Caco-2 (cell line): ENCODE measurements around the gene MKRN2OS. TPM values are rescaled to one million over a fixed set of nuclear protein-coding genes. Genes with fewer than 3 reads are reported as not detected.

ENCODE experiments used
- BruUV-seq: library from RNA; stranded (reverse); fragments of 400-500 nt; replicated peaks from 2 replicates; lab custom pipeline; 2021; lab: Mats Ljungman, UMichigan
- CTCF ChIA-PET: fragments of 300-600 bp; sonication (Branson Sonifier 250); formaldehyde crosslinking; loops from one replicate; lab custom pipeline; 2022; ENCODE audit warnings: antibody characterized with exemption; lab: Charles Lee
- POLR2A ChIA-PET: fragments of 300-600 bp; sonication (Branson Sonifier 250); formaldehyde crosslinking; loops from one replicate; lab custom pipeline; 2022; ENCODE audit warnings: antibody characterized with exemption; lab: Charles Lee
- DNase-seq, 2 experiments: peaks; one replicate each; pipeline versions ENCODE4 v3.0.0 to v3.0.0-alpha.2; 2020 to 2022
- H3K27me3 ChIP-seq: replicated peaks from 2 replicates; pipeline ENCODE4 v1.6.0; 2011; ENCODE audit warnings: low read length; ENCODE audit not compliant: control insufficient read depth, insufficient read depth
- H3K36me3 ChIP-seq: 2 replicates; pipeline ENCODE4 v1.5.1; 2011; ENCODE audit warnings: low read length; ENCODE audit not compliant: control insufficient read depth, insufficient read depth
- H3K4me1 ChIP-seq: fragments of 250-450 bp; sonication (Bioruptor Pico); 2 replicates; pipeline ENCODE4 v1.5.1; 2020; ENCODE audit warnings: mild to moderate bottlenecking
- H3K4me3 ChIP-seq: 2 replicates; pipeline ENCODE4 v1.5.1; 2011; ENCODE audit warnings: low read depth, mild to moderate bottlenecking, control low read depth, low read length
- H3K9me3 ChIP-seq: fragments of 250-450 bp; sonication (Bioruptor Pico); 2 replicates; pipeline ENCODE4 v1.5.1; 2020; ENCODE audit warnings: mild to moderate bottlenecking, moderate library complexity
- H3K27ac Mint-ChIP-seq: one replicate; pipeline ENCODE4 v1.8.0; 2022; ENCODE audit warnings: mixed read lengths; ENCODE audit not compliant: unreplicated experiment
- H3K27me3 Mint-ChIP-seq: one replicate; pipeline ENCODE4 v1.8.0; 2022; ENCODE audit warnings: mixed read lengths; ENCODE audit not compliant: insufficient read depth, unreplicated experiment
- H3K36me3 Mint-ChIP-seq: one replicate; pipeline ENCODE4 v1.8.0; 2022; ENCODE audit warnings: mild to moderate bottlenecking, mixed read lengths; ENCODE audit not compliant: insufficient read depth, unreplicated experiment
- H3K4me1 Mint-ChIP-seq: one replicate; pipeline ENCODE4 v1.8.0; 2022; ENCODE audit warnings: low read depth, mixed read lengths; ENCODE audit not compliant: unreplicated experiment
- H3K4me3 Mint-ChIP-seq: one replicate; pipeline ENCODE4 v1.8.0; 2022; ENCODE audit warnings: mild to moderate bottlenecking, moderate library complexity, mixed read lengths; ENCODE audit not compliant: unreplicated experiment
- H3K9me3 Mint-ChIP-seq: one replicate; pipeline ENCODE4 v1.8.0; 2022; ENCODE audit warnings: mixed read lengths; ENCODE audit not compliant: unreplicated experiment
- intact Hi-C: fragments of 100-400 bp; cut with micrococcal nuclease; formaldehyde crosslinking; loops from one replicate; pipeline ENCODE4 v1.10.0; 2022; ENCODE audit not compliant: unreplicated experiment
- total RNA-seq: library from RNA; stranded (reverse); gene quantifications from 2 replicates; pipeline ENCODE4 v1.2.3, GENCODE V29; 2022
- TF ChIP-seq, protein P1 (sequence below), 2 experiments: fragments of 200-600 bp in 1 of 2; IDR thresholded peaks; 1 replicate in 1 of 2; 2 replicates in 1 of 2; pipeline versions ENCODE4 v1.5.1 to v1.8.0; 2011 to 2022; ENCODE audit warnings: antibody characterized with exemption in 1 of 2, control low read depth in 1 of 2, inconsistent platforms in 1 of 2, low read depth in 1 of 2, low read length in 1 of 2, mild to moderate bottlenecking in 1 of 2, moderate library complexity in 1 of 2; ENCODE audit not compliant: insufficient read depth in 1 of 2, severe bottlenecking in 1 of 2, unreplicated experiment in 1 of 2

The MKRN2OS gene
- total RNA-seq, 1 experiment from 2014 or later: 1.6 TPM

DNA sequence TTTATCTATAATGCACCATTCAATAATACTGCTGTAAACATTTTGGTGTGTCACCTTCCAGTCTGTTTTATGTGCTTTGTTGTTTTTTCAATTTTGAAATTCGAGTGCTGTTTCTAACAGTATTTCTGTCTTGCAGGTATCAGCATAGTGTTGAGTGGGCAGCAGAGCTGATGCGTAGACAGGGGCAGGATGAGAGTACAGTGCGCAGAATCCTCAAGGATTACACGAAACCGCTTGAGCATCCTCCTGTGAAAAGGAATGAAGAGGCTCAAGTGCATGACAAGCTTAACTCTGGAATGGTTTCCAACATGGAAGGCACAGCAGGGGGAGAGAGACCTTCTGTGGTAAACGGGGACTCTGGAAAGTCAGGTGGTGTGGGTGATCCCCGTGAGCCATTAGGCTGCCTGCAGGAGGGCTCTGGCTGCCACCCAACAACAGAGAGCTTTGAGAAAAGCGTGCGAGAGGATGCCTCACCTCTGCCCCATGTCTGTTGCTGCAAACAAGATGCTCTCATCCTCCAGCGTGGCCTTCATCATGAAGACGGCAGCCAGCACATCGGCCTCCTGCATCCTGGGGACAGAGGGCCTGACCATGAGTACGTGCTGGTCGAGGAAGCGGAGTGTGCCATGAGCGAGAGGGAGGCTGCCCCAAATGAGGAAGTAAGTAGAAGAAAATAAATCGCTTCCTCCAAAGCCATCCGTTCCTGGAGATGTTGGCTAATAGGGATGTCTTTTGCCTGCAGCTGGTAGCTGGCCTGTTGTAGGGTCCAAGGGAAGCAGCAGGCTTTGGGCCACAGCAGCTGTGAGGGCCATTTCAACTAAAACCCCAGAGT is 42.0 kb downstream of the MKRN2OS start:
- Mint-ChIP-seq H3K4me3 (no peak overlapping the region), H3K4me1 (no peaks in the 10 kb centered on the region), H3K27me3 (no peaks in the 10 kb centered on the region), H3K36me3 (peaks cover 58% of the 10 kb centered on the region), H3K9me3 (no peaks in the 10 kb centered on the region), H3K27ac (no peak overlapping the region)
- H3K27me3 ChIP-seq: no peaks in the 10 kb centered on the region
- no TSS peak for BruUV-seq
- H3K4me3 ChIP-seq: no peak overlapping the region
- DNase-seq: no peak
- ChIA-PET CTCF (no interaction called here), POLR2A (no interaction called here)
- H3K4me1 ChIP-seq: no peaks in the 10 kb centered on the region
- TF ChIP-seq, protein P1, sequence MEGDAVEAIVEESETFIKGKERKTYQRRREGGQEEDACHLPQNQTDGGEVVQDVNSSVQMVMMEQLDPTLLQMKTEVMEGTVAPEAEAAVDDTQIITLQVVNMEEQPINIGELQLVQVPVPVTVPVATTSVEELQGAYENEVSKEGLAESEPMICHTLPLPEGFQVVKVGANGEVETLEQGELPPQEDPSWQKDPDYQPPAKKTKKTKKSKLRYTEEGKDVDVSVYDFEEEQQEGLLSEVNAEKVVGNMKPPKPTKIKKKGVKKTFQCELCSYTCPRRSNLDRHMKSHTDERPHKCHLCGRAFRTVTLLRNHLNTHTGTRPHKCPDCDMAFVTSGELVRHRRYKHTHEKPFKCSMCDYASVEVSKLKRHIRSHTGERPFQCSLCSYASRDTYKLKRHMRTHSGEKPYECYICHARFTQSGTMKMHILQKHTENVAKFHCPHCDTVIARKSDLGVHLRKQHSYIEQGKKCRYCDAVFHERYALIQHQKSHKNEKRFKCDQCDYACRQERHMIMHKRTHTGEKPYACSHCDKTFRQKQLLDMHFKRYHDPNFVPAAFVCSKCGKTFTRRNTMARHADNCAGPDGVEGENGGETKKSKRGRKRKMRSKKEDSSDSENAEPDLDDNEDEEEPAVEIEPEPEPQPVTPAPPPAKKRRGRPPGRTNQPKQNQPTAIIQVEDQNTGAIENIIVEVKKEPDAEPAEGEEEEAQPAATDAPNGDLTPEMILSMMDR (IDR thresholded peaks at IDR 0.05; ENCODE audit: insufficient read depth in 1 of 2, low read depth in 1 of 2, low read length in 1 of 2, severe bottlenecking in 1 of 2, unreplicated experiment in 1 of 2): no peak
- H3K9me3 ChIP-seq: no peaks in the 10 kb centered on the region
- peaks cover 5% of the 10 kb centered on the region for H3K36me3 ChIP-seq
- intact Hi-C loops: no loop called here

DNA sequence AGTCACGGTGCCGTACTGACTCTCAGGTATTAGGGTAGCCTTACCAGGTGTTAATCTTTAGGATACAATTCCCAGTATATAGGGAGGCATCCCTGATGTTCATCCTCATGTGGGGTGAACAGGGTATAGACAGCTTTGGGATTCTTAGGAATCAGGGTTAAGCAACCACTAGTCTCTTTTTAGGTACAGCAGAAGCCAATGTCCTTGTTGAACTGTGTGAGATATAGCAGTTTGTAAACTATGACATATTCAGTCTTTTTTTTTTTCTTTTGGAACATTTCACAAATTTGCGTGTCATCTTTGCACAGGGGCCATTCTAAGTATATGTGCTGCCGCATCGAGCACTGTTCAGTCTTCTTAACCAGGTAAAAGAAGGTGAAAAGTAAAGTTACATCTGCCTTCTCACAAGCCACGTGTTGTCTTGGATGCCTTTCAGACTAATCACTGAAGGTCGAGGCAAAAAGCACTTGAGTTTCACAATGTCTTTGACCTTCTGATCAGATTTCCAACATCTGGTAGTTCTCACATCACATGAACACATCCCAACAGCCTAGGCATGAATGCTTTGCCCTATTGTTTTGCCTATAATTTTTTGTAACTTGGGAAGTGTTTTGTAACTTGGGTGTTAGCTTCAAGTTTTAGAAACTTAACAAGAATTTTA is 43.8 kb downstream of the MKRN2OS start:
- intact Hi-C loops: no loop called here
- H3K9me3 Mint-ChIP-seq: no peaks in the 10 kb centered on the region
- H3K36me3 Mint-ChIP-seq: peaks cover 59% of the 10 kb centered on the region
- H3K27me3 Mint-ChIP-seq: no peaks in the 10 kb centered on the region
- Histone ChIP-seq H3K9me3 (no peaks in the 10 kb centered on the region), H3K4me1 (peaks cover 5% of the 10 kb centered on the region; the same call in 1 of the 2 replicates), H3K4me3 (no peak overlapping the region), H3K36me3 (peaks cover 6% of the 10 kb centered on the region), H3K27me3 (no peaks in the 10 kb centered on the region)
- TF ChIP-seq, protein P1 (IDR thresholded peaks at IDR 0.05; ENCODE audit: insufficient read depth in 1 of 2, low read depth in 1 of 2, low read length in 1 of 2, severe bottlenecking in 1 of 2, unreplicated experiment in 1 of 2): no peak
- no TSS peak for BruUV-seq
- ChIA-PET POLR2A (no interaction called here), CTCF (no interaction called here)
- H3K4me3 Mint-ChIP-seq: no peak overlapping the region
- no peak for DNase-seq
- H3K27ac Mint-ChIP-seq: no peak overlapping the region
- peaks cover 8% of the 10 kb centered on the region for H3K4me1 Mint-ChIP-seq

DNA sequence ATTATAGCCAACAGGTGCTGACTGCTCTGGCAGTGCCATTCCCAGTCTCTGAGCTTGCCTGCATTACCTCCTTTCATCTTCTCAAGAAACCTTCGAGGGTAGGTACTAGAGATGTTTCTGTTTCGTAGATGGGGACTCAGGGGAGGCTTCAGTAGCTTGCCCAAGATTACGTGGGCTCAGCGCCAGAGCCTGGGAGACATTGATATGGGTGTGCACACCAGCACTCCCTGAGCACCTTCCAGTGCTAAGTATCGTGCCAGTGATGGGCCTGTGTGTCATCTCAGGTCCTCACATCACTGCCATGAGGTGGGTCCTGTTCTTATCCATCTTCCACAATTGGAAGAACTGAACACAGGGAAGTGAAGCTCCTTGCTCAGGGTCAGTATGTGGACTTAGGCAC is 45.8 kb downstream of the MKRN2OS start:
- no peak overlapping the region for H3K4me3 ChIP-seq
- Mint-ChIP-seq H3K4me3 (no peak overlapping the region), H3K9me3 (no peaks in the 10 kb centered on the region), H3K4me1 (peaks cover 8% of the 10 kb centered on the region), H3K27ac (no peak overlapping the region), H3K36me3 (peaks cover 49% of the 10 kb centered on the region), H3K27me3 (no peaks in the 10 kb centered on the region)
- H3K9me3 ChIP-seq: no peaks in the 10 kb centered on the region
- H3K4me1 ChIP-seq: peaks cover 12% of the 10 kb centered on the region; the same call in 1 of the 2 replicates
- ChIA-PET CTCF (no interaction called here), POLR2A (no interaction called here)
- H3K27me3 ChIP-seq: no peaks in the 10 kb centered on the region
- intact Hi-C loops: no loop called here
- H3K36me3 ChIP-seq: peaks cover 6% of the 10 kb centered on the region
- no peak for DNase-seq
- BruUV-seq: no TSS peak
- TF ChIP-seq, protein P1 (IDR thresholded peaks at IDR 0.05; ENCODE audit: insufficient read depth in 1 of 2, low read depth in 1 of 2, low read length in 1 of 2, severe bottlenecking in 1 of 2, unreplicated experiment in 1 of 2): no peak
